Thyroid gland (tissue), 4 donors: ENCODE measurements around the gene NR3C1.

Experiments
- CTCF ChIP-seq, 6 experiments: fragments of 200-600 bp in 3 of 6; fragments of 450-650 bp in 3 of 6; sonication (generic) in 3 of 6; IDR thresholded peaks; one replicate each; pipeline ENCODE4 v1.5.1; 2016 to 2019; ENCODE audit warnings: antibody characterized with exemption in 6 of 6, mild to moderate bottlenecking in 2 of 6, inconsistent platforms in 1 of 6, moderate library complexity in 1 of 6
- POLR2A ChIP-seq, 2 donors: fragments of 450-650 bp; IDR thresholded peaks; one replicate each; pipeline ENCODE4 v1.6.1; 2017; ENCODE audit warnings: antibody characterized with exemption in 2 of 2, mild to moderate bottlenecking in 2 of 2, moderate library complexity in 1 of 2

GRCh38 chr5:143236682-143237081 lies 166.8 kb downstream of the NR3C1 start:
- TF ChIP-seq CTCF (IDR thresholded peaks at IDR 0.05) (no peak), POLR2A (IDR thresholded peaks at IDR 0.05) (no peak)
